Colonic mucosa (tissue), 4 donors: Measurements from ENCODE around the gene AQP5. TPM values are rescaled to one million over a fixed set of nuclear protein-coding genes. Genes with fewer than 3 reads are reported as not detected.

Experiments
- DNase-seq: peaks from one replicate; pipeline ENCODE4 v3.0.0-alpha.2; 2020
- H3K27ac ChIP-seq: fragments of 200-600 bp; one replicate; pipeline ENCODE4 v1.8.0; 2021
- H3K27me3 ChIP-seq: fragments of 200-600 bp; one replicate; pipeline ENCODE4 v1.8.0; 2021
- H3K36me3 ChIP-seq: fragments of 200-600 bp; one replicate; pipeline ENCODE4 v1.8.0; 2021
- H3K4me1 ChIP-seq: fragments of 200-600 bp; one replicate; pipeline ENCODE4 v1.8.0; 2021; ENCODE audit warnings: mild to moderate bottlenecking
- H3K4me3 ChIP-seq: fragments of 200-600 bp; one replicate; pipeline ENCODE4 v1.8.0; 2021
- H3K9ac ChIP-seq, 2 donors: one replicate each; pipeline ENCODE4 v1.7.0; 2013; ENCODE audit warnings: control low read depth in 2 of 2, low read depth in 2 of 2, low read length in 2 of 2
- H3K9me3 ChIP-seq: fragments of 200-600 bp; one replicate; pipeline ENCODE4 v1.8.0; 2021
- CTCF ChIP-seq: fragments of 200-600 bp; IDR thresholded peaks from one replicate; pipeline ENCODE4 v1.8.0; 2022; ENCODE audit warnings: antibody characterized with exemption, mild to moderate bottlenecking
- intact Hi-C: fragments of 100-400 bp; cut with DNase I; formaldehyde crosslinking; loops from one replicate; pipeline ENCODE4 v1.14.1; 2022
- total RNA-seq, 2 donors: library from RNA; stranded (reverse); fragmentation: NEBNext Ultra II Directional in 1 of 2; extraction: Animal tissue kit (Norgen Biotek cat#: 25700) in 1 of 2; gene quantifications; one replicate each; pipeline ENCODE4 v1.2.1, GENCODE V29; 2021
- donor health status: healthy.
- donor health status: DM: no; HTN: no; CAD: no.
- donor health status: DM: no; HTN: no; CAD: no.

Gene AQP5
- total RNA-seq, 2 donors from 2014 or later: not detected

- no peak for DNase-seq
- H3K27ac ChIP-seq: no peak overlapping the region
- no peak for TF ChIP-seq CTCF
- no peak overlapping the region for H3K9ac ChIP-seq
- intact Hi-C loops: no loop called here
- H3K36me3 ChIP-seq: no peaks in the 10 kb centered on the region
- peaks cover 8% of the 10 kb centered on the region for H3K4me1 ChIP-seq
- H3K4me3 ChIP-seq: no peak overlapping the region
- no peaks in the 10 kb centered on the region for H3K9me3 ChIP-seq
- no peaks in the 10 kb centered on the region for H3K27me3 ChIP-seq
Observed at GRCh38 chr12:49948866-49949845, 12.5 kb upstream of the AQP5 start.

- H3K4me1 ChIP-seq: peaks cover 8% of the 10 kb centered on the region
- intact Hi-C loops: no loop called here
- TF ChIP-seq CTCF: no peak
- H3K4me3 ChIP-seq: no peak overlapping the region
- H3K9ac ChIP-seq: no peak overlapping the region
- H3K27me3 ChIP-seq: peaks cover 5% of the 10 kb centered on the region
- H3K9me3 ChIP-seq: no peaks in the 10 kb centered on the region
- no peak overlapping the region for H3K27ac ChIP-seq
- no peak for DNase-seq
- H3K36me3 ChIP-seq: no peaks in the 10 kb centered on the region
Observed at GRCh38 chr12:49949866-49950265, 11.8 kb upstream of the AQP5 start.

GRCh38 chr12:49950273-49951251, 11.1 kb upstream of the AQP5 start, which contains the start of gene AQP2:
Gene AQP2, plus strand, starts transcription at chr12:49950737. Its CDS starts 94 bp downstream, at chr12:49950831.
- Histone ChIP-seq H3K4me1 (peaks cover 8% of the 10 kb centered on the region), H3K27me3 (peaks cover 12% of the 10 kb centered on the region), H3K9me3 (no peaks in the 10 kb centered on the region), H3K36me3 (no peaks in the 10 kb centered on the region), H3K4me3 (no peak within 1 kb of the TSS), H3K9ac (no peak within 1 kb of the TSS), H3K27ac (no peak within 1 kb of the TSS)
- DNase-seq: no peak
- no peak for TF ChIP-seq CTCF
- intact Hi-C loops: no loop called here

GRCh38 chr12:49951411-49952240, 10.0 kb upstream of the AQP5 start:
- no peak for TF ChIP-seq CTCF
- Histone ChIP-seq H3K4me1 (no peaks in the 10 kb centered on the region), H3K27me3 (peaks cover 13% of the 10 kb centered on the region), H3K9ac (no peak overlapping the region), H3K9me3 (no peaks in the 10 kb centered on the region), H3K27ac (no peak overlapping the region), H3K36me3 (no peaks in the 10 kb centered on the region), H3K4me3 (no peak overlapping the region)
- no peak for DNase-seq
- intact Hi-C loops: no loop called here
